WTC11 (cell line): ENCODE measurements around the gene CALHM1. TPM values are rescaled to one million over a fixed set of nuclear protein-coding genes. Genes with fewer than 3 reads are reported as not detected.

ENCODE experiments used
- ATAC-seq: fragments of 200-7000 bp; cut with Tn5 transposase; 2 replicates; pipeline ENCODE4 v1.10.0; 2021; ENCODE audit warnings: mild to moderate bottlenecking, moderate library complexity
- CTCF ChIA-PET: fragments of 300-600 bp; sonication (Branson Sonifier 250); formaldehyde crosslinking; loops from one replicate; lab custom pipeline; 2021; ENCODE audit warnings: antibody characterized with exemption; lab: Charles Lee
- POLR2A ChIA-PET: fragments of 350-600 bp; sonication (Branson Sonifier 250); formaldehyde crosslinking; loops from one replicate; lab custom pipeline; 2021; ENCODE audit warnings: antibody characterized with exemption; lab: Charles Lee
- DNase-seq: peaks from one replicate; pipeline ENCODE4 v3.0.0; 2021; ENCODE audit warnings: low spot score
- H3K27ac Mint-ChIP-seq: 2 replicates; pipeline ENCODE4 v1.8.0; 2021; ENCODE audit warnings: mixed read lengths
- H3K27me3 Mint-ChIP-seq: 2 replicates; pipeline ENCODE4 v1.8.0; 2021; ENCODE audit warnings: low read depth, mild to moderate bottlenecking, moderate library complexity, mixed read lengths
- H3K36me3 Mint-ChIP-seq: 2 replicates; pipeline ENCODE4 v1.8.0; 2021; ENCODE audit warnings: mixed read lengths
- H3K4me1 Mint-ChIP-seq: 2 replicates; pipeline ENCODE4 v1.8.0; 2022; ENCODE audit warnings: mixed read lengths
- H3K4me3 Mint-ChIP-seq: 2 replicates; pipeline ENCODE4 v1.8.0; 2021; ENCODE audit warnings: mild to moderate bottlenecking, moderate library complexity, mixed read lengths
- H3K9me3 Mint-ChIP-seq: 2 replicates; pipeline ENCODE4 v1.8.0; 2021; ENCODE audit warnings: mixed read lengths
- AFF4 ChIP-seq: sonication (generic); formaldehyde crosslinking; IDR thresholded peaks from 2 replicates; pipeline ENCODE4 v1.8.1; 2023; ENCODE audit warnings: mild to moderate bottlenecking, missing genetic modification reagents, borderline replicate concordance
- AR ChIP-seq: fragments of 250-450 bp; sonication (Bioruptor Pico); IDR thresholded peaks from 2 replicates; pipeline ENCODE4 v1.9.0; 2021; ENCODE audit warnings: mild to moderate bottlenecking
- ARID4B ChIP-seq: sonication (generic); formaldehyde crosslinking; IDR thresholded peaks from 2 replicates; pipeline ENCODE4 v1.8.0; 2023; ENCODE audit warnings: missing genetic modification reagents, mild to moderate bottlenecking, borderline replicate concordance
- ATF3 ChIP-seq: sonication (generic); formaldehyde crosslinking; conservative IDR thresholded peaks from 2 replicates; pipeline ENCODE4 v1.8.1; 2022; ENCODE audit warnings: mild to moderate bottlenecking, missing genetic modification reagents
- CBFB ChIP-seq: sonication (generic); formaldehyde crosslinking; IDR thresholded peaks from 2 replicates; pipeline ENCODE4 v1.8.1; 2022; ENCODE audit warnings: mild to moderate bottlenecking, low read depth, missing genetic modification reagents
- ERG ChIP-seq: fragments of 250-450 bp; sonication (Bioruptor Pico); IDR thresholded peaks from 2 replicates; pipeline ENCODE4 v1.8.0; 2021; ENCODE audit warnings: mild to moderate bottlenecking
- ESRRA ChIP-seq: sonication (generic); formaldehyde crosslinking; IDR thresholded peaks from 2 replicates; pipeline ENCODE4 v1.8.1; 2022; ENCODE audit warnings: mild to moderate bottlenecking, missing genetic modification reagents, borderline replicate concordance
- GTF2I ChIP-seq: fragments of 250-450 bp; sonication (Bioruptor Pico); conservative IDR thresholded peaks from 2 replicates; pipeline ENCODE4 v1.4.0; 2021; ENCODE audit warnings: mild to moderate bottlenecking
- RORB ChIP-seq: fragments of 250-450 bp; sonication (Bioruptor Pico); IDR thresholded peaks from 2 replicates; pipeline ENCODE4 v1.9.0; 2021; ENCODE audit warnings: mild to moderate bottlenecking
- SMAD4 ChIP-seq: sonication (generic); formaldehyde crosslinking; IDR thresholded peaks from 2 replicates; pipeline ENCODE4 v1.8.0; 2022; ENCODE audit warnings: mild to moderate bottlenecking, missing genetic modification reagents
- SOX15 ChIP-seq: fragments of 250-450 bp; sonication (Bioruptor Pico); IDR thresholded peaks from 2 replicates; pipeline ENCODE4 v1.9.0; 2021; ENCODE audit warnings: mild to moderate bottlenecking
- TP53 ChIP-seq: sonication (generic); formaldehyde crosslinking; IDR thresholded peaks from 2 replicates; pipeline ENCODE4 v1.8.1; 2023; ENCODE audit warnings: mild to moderate bottlenecking, missing genetic modification reagents
- ZNF138 ChIP-seq: sonication (generic); formaldehyde crosslinking; conservative IDR thresholded peaks from 2 replicates; pipeline ENCODE4 v1.8.1; 2022; ENCODE audit warnings: mild to moderate bottlenecking, moderate library complexity, missing genetic modification reagents
- ZNF281 ChIP-seq: sonication (generic); formaldehyde crosslinking; IDR thresholded peaks from 2 replicates; pipeline ENCODE4 v1.8.0; 2023; ENCODE audit warnings: mild to moderate bottlenecking, missing genetic modification reagents
- ZNF532 ChIP-seq: fragments of 250-450 bp; sonication (Bioruptor Pico); IDR thresholded peaks from 2 replicates; pipeline ENCODE4 v1.9.0; 2021; ENCODE audit warnings: mild to moderate bottlenecking, borderline replicate concordance
- total RNA-seq: library from RNA; stranded (reverse); gene quantifications from 3 replicates; pipeline ENCODE4 v1.2.3, GENCODE V29; 2021

CALHM1 gene
- total RNA-seq, 1 experiment from 2014 or later = 0.39 TPM

- ChIA-PET CTCF (no interaction called here), POLR2A (no interaction called here)
- Mint-ChIP-seq H3K36me3 (peaks cover 81% of the 10 kb centered on the region), H3K27ac (peak overlapping the region; percentile 33; the same call in 1 of the 2 replicates), H3K4me3 (no peak overlapping the region), H3K27me3 (no peaks in the 10 kb centered on the region)
- DNase-seq (no peak), ATAC-seq (no peak)
- TF ChIP-seq ZNF138 (CRISPR knock-in tag) (no peak), RORB (CRISPR knock-in tag) (no peak), ARID4B (CRISPR knock-in tag) (no peak), SMAD4 (CRISPR knock-in tag) (no peak), AR (no peak), AFF4 (no peak), SOX15 (CRISPR knock-in tag) (no peak)
- TF ChIP-seq, all 79 proteins: peak for 0
- Mint-ChIP-seq H3K9me3 (no peaks in the 10 kb centered on the region), H3K4me1 (no peaks in the 10 kb centered on the region)
Measured at GRCh38 chr10:103439776-103440175, 18.9 kb downstream of the CALHM1 start.

- Mint-ChIP-seq H3K27me3 (no peaks in the 10 kb centered on the region), H3K4me1 (no peaks in the 10 kb centered on the region), H3K36me3 (peaks cover 79% of the 10 kb centered on the region), H3K4me3 (no peak overlapping the region), H3K27ac (no peak overlapping the region), H3K9me3 (no peaks in the 10 kb centered on the region)
- ATAC-seq = no peak
- CTCF ChIA-PET = no interaction called here
- POLR2A ChIA-PET = no interaction called here
- DNase-seq = no peak
- no peak for TF ChIP-seq ZNF281 (CRISPR knock-in tag)
- TF ChIP-seq TP53 (CRISPR knock-in tag) = no peak
- TF ChIP-seq CBFB (CRISPR knock-in tag) = no peak
- TF ChIP-seq ESRRA (CRISPR knock-in tag) = no peak
- TF ChIP-seq ATF3 (CRISPR knock-in tag) = no peak
- no peak for TF ChIP-seq GTF2I (CRISPR knock-in tag)
- no peak for TF ChIP-seq SOX15 (CRISPR knock-in tag)
- TF ChIP-seq ERG (CRISPR knock-in tag) = no peak
- no peak for TF ChIP-seq ZNF532 (CRISPR knock-in tag)
Measured at GRCh38 chr10:103433858-103434257, 24.8 kb downstream of the CALHM1 start.
